HEK293 (cell line): Measurements from ENCODE around the gene G2E3.

Experiments used
- MYNN ChIP-seq: fragments of 450-650 bp; formaldehyde crosslinking; IDR thresholded peaks from 2 replicates; pipeline ENCODE4 v1.5.1; 2016; ENCODE audit warnings: missing biosample characterization, missing genetic modification characterization, borderline replicate concordance
- SETDB1 ChIP-seq: IDR thresholded peaks from one replicate; pipeline ENCODE4 v1.6.1; 2017; ENCODE audit warnings: mild to moderate bottlenecking, low read length, moderate library complexity, mixed read lengths; ENCODE audit not compliant: insufficient read length
- YY1 ChIP-seq: fragments of 450-650 bp; formaldehyde crosslinking; IDR thresholded peaks from 2 replicates; pipeline ENCODE4 v1.5.1; 2018; ENCODE audit warnings: missing biosample characterization, missing genetic modification characterization
- ZEB2 ChIP-seq: fragments of 450-650 bp; formaldehyde crosslinking; IDR thresholded peaks from 2 replicates; pipeline ENCODE4 v1.5.1; 2016; ENCODE audit warnings: missing biosample characterization, missing genetic modification characterization
- ZNF391 ChIP-seq: fragments of 450-650 bp; formaldehyde crosslinking; IDR thresholded peaks from 2 replicates; pipeline ENCODE4 v1.5.1; 2016; ENCODE audit warnings: low read depth, missing biosample characterization, missing genetic modification characterization, borderline replicate concordance
- ZNF549 ChIP-seq: fragments of 450-650 bp; IDR thresholded peaks from 2 replicates; pipeline ENCODE4 v1.5.1; 2018; ENCODE audit warnings: missing biosample characterization, missing genetic modification characterization, mild to moderate bottlenecking, inconsistent platforms, moderate library complexity
- ZSCAN16 ChIP-seq: fragments of 450-650 bp; formaldehyde crosslinking; IDR thresholded peaks from 2 replicates; pipeline ENCODE4 v1.5.1; 2016; ENCODE audit warnings: missing biosample characterization, missing genetic modification characterization
- TF ChIP-seq, protein P1 (sequence below): fragments of 450-650 bp; formaldehyde crosslinking; IDR thresholded peaks from 2 replicates; pipeline ENCODE4 v1.5.1; 2016; ENCODE audit warnings: missing biosample characterization, missing genetic modification characterization
- TF ChIP-seq, protein P2 (sequence below): fragments of 450-650 bp; formaldehyde crosslinking; IDR thresholded peaks from 2 replicates; pipeline ENCODE4 v1.5.1; 2016; ENCODE audit warnings: missing biosample characterization, missing genetic modification characterization, low read depth
- TF ChIP-seq, protein P3 (sequence below): fragments of 450-650 bp; formaldehyde crosslinking; optimal IDR thresholded peaks from 2 replicates; pipeline ENCODE3; 2016; ENCODE audit warnings: missing biosample characterization, mild to moderate bottlenecking, missing genetic modification characterization
- TF ChIP-seq, protein P4 (sequence below): fragments of 450-650 bp; formaldehyde crosslinking; IDR thresholded peaks from 2 replicates; pipeline ENCODE4 v1.5.1; 2016; ENCODE audit warnings: missing biosample characterization, missing genetic modification characterization
- TF ChIP-seq, protein P5 (sequence below): fragments of 450-650 bp; formaldehyde crosslinking; conservative IDR thresholded peaks from 2 replicates; pipeline ENCODE4 v1.5.1; 2016; ENCODE audit warnings: low read depth, missing biosample characterization, missing genetic modification characterization
- TF ChIP-seq, protein P6 (sequence below): fragments of 450-650 bp; formaldehyde crosslinking; IDR thresholded peaks from 2 replicates; pipeline ENCODE4 v1.5.1; 2016; ENCODE audit warnings: missing biosample characterization, missing genetic modification characterization

DNA sequence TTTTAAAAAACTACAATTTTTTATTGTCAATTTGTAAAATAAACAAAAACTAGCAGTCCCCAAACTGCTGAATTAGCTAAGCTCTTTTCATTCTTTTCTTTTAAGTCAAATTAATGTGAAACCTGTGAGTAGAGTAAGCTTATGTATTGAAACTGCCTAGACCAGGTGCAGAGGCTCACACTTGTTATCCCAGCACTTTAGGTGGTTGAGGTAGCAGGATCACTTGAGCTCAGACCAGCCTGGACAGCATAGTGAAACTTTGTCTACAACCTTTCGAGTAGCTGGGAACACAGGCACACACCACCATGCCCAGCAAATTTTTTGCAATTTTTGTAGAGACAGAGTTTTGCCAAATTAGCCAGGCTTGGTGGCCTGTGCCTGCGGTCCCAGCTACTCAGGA, 89.5 kb downstream of the G2E3 start:
- TF ChIP-seq, protein P1, sequence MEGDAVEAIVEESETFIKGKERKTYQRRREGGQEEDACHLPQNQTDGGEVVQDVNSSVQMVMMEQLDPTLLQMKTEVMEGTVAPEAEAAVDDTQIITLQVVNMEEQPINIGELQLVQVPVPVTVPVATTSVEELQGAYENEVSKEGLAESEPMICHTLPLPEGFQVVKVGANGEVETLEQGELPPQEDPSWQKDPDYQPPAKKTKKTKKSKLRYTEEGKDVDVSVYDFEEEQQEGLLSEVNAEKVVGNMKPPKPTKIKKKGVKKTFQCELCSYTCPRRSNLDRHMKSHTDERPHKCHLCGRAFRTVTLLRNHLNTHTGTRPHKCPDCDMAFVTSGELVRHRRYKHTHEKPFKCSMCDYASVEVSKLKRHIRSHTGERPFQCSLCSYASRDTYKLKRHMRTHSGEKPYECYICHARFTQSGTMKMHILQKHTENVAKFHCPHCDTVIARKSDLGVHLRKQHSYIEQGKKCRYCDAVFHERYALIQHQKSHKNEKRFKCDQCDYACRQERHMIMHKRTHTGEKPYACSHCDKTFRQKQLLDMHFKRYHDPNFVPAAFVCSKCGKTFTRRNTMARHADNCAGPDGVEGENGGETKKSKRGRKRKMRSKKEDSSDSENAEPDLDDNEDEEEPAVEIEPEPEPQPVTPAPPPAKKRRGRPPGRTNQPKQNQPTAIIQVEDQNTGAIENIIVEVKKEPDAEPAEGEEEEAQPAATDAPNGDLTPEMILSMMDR (tag by site-specific recombination): no peak
- TF ChIP-seq SETDB1 (no peak), ZNF549 (tag by site-specific recombination) (no peak), YY1 (tag by site-specific recombination) (no peak), MYNN (tag by site-specific recombination) (no peak), ZNF391 (tag by site-specific recombination) (no peak), ZEB2 (no peak), ZSCAN16 (tag by site-specific recombination) (no peak)
- TF ChIP-seq, protein P2, sequence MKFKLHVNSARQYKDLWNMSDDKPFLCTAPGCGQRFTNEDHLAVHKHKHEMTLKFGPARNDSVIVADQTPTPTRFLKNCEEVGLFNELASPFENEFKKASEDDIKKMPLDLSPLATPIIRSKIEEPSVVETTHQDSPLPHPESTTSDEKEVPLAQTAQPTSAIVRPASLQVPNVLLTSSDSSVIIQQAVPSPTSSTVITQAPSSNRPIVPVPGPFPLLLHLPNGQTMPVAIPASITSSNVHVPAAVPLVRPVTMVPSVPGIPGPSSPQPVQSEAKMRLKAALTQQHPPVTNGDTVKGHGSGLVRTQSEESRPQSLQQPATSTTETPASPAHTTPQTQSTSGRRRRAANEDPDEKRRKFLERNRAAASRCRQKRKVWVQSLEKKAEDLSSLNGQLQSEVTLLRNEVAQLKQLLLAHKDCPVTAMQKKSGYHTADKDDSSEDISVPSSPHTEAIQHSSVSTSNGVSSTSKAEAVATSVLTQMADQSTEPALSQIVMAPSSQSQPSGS (tag by site-specific recombination): no peak
- TF ChIP-seq, protein P3, sequence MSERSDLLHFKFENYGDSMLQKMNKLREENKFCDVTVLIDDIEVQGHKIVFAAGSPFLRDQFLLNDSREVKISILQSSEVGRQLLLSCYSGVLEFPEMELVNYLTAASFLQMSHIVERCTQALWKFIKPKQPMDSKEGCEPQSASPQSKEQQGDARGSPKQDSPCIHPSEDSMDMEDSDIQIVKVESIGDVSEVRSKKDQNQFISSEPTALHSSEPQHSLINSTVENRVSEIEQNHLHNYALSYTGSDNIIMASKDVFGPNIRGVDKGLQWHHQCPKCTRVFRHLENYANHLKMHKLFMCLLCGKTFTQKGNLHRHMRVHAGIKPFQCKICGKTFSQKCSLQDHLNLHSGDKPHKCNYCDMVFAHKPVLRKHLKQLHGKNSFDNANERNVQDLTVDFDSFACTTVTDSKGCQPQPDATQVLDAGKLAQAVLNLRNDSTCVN (tag by site-specific recombination): no peak
- TF ChIP-seq, protein P4, sequence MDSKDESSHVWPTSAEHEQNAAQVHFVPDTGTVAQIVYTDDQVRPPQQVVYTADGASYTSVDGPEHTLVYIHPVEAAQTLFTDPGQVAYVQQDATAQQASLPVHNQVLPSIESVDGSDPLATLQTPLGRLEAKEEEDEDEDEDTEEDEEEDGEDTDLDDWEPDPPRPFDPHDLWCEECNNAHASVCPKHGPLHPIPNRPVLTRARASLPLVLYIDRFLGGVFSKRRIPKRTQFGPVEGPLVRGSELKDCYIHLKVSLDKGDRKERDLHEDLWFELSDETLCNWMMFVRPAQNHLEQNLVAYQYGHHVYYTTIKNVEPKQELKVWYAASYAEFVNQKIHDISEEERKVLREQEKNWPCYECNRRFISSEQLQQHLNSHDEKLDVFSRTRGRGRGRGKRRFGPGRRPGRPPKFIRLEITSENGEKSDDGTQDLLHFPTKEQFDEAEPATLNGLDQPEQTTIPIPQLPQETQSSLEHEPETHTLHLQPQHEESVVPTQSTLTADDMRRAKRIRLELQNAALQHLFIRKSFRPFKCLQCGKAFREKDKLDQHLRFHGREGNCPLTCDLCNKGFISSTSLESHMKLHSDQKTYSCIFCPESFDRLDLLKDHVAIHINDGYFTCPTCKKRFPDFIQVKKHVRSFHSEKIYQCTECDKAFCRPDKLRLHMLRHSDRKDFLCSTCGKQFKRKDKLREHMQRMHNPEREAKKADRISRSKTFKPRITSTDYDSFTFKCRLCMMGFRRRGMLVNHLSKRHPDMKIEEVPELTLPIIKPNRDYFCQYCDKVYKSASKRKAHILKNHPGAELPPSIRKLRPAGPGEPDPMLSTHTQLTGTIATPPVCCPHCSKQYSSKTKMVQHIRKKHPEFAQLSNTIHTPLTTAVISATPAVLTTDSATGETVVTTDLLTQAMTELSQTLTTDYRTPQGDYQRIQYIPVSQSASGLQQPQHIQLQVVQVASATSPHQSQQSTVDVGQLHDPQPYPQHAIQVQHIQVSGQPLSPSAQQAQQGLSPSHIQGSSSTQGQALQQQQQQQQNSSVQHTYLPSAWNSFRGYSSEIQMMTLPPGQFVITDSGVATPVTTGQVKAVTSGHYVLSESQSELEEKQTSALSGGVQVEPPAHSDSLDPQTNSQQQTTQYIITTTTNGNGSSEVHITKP (tag by site-specific recombination): no peak
- TF ChIP-seq, protein P5, sequence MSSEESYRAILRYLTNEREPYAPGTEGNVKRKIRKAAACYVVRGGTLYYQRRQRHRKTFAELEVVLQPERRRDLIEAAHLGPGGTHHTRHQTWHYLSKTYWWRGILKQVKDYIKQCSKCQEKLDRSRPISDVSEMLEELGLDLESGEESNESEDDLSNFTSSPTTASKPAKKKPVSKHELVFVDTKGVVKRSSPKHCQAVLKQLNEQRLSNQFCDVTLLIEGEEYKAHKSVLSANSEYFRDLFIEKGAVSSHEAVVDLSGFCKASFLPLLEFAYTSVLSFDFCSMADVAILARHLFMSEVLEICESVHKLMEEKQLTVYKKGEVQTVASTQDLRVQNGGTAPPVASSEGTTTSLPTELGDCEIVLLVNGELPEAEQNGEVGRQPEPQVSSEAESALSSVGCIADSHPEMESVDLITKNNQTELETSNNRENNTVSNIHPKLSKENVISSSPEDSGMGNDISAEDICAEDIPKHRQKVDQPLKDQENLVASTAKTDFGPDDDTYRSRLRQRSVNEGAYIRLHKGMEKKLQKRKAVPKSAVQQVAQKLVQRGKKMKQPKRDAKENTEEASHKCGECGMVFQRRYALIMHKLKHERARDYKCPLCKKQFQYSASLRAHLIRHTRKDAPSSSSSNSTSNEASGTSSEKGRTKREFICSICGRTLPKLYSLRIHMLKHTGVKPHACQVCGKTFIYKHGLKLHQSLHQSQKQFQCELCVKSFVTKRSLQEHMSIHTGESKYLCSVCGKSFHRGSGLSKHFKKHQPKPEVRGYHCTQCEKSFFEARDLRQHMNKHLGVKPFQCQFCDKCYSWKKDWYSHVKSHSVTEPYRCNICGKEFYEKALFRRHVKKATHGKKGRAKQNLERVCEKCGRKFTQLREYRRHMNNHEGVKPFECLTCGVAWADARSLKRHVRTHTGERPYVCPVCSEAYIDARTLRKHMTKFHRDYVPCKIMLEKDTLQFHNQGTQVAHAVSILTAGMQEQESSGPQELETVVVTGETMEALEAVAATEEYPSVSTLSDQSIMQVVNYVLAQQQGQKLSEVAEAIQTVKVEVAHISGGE: no peak
- TF ChIP-seq, protein P6, sequence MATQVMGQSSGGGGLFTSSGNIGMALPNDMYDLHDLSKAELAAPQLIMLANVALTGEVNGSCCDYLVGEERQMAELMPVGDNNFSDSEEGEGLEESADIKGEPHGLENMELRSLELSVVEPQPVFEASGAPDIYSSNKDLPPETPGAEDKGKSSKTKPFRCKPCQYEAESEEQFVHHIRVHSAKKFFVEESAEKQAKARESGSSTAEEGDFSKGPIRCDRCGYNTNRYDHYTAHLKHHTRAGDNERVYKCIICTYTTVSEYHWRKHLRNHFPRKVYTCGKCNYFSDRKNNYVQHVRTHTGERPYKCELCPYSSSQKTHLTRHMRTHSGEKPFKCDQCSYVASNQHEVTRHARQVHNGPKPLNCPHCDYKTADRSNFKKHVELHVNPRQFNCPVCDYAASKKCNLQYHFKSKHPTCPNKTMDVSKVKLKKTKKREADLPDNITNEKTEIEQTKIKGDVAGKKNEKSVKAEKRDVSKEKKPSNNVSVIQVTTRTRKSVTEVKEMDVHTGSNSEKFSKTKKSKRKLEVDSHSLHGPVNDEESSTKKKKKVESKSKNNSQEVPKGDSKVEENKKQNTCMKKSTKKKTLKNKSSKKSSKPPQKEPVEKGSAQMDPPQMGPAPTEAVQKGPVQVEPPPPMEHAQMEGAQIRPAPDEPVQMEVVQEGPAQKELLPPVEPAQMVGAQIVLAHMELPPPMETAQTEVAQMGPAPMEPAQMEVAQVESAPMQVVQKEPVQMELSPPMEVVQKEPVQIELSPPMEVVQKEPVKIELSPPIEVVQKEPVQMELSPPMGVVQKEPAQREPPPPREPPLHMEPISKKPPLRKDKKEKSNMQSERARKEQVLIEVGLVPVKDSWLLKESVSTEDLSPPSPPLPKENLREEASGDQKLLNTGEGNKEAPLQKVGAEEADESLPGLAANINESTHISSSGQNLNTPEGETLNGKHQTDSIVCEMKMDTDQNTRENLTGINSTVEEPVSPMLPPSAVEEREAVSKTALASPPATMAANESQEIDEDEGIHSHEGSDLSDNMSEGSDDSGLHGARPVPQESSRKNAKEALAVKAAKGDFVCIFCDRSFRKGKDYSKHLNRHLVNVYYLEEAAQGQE: no peak
